Ammon's horn (tissue), 1 donor: ENCODE results near the gene PRKAG2.

ENCODE experiments used
- DNase-seq: peaks from one replicate; pipeline ENCODE4 v3.0.0-alpha.2; 2016; ENCODE audit warnings: low spot score

Gene PRKAG2

DNA sequence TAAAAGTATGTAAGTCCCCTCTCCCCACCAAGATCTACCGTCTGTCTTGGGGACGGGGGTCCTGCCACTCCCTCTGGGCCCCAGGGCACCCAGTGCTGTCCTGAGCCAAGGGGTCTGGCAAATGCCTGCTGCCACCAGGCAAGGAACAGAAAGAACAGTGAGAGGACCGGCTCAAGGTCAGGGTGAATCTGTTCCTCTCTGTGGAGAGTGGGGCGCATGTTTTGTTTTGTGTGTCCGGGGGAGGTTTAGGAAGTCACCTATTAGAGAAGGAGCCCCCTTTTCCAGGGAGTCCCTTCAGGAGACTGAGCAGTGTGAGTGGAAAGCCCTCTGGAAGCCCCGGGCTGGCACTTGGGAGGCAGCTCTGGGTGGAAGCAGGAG, 198.7 kb downstream of the PRKAG2 start:
- no peak for DNase-seq

DNA sequence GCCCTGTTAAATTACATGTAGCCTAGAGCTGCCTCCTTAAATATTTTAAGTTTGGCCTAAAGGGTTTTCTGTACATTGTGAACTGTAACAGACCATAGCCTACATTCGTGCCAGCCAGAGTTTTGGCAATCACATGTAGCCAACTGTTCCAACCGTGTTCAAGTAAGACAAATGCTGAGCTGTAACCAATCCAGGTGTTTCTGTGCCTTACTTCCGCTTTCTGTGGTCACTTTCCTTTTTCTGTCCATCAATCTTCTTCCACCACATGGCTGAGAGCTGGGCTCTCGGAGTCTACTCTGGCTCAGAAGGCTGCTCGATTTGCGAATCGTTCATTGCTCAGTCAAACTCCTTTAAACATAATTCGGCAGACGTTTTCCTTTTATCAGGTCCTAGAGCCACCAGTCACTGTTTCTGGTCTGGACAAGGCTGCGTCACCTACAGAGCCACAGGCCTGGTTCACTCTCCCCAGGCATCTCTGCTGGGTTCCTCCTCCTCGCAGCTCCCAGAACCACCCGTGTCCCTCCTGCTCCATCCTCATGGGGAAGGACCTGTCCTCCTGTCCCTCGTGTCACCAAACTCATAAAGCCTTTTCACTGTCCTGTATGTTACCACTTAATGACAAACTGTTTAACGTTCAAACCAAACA, 199.2 kb downstream of the PRKAG2 start:
- no peak for DNase-seq

- no peak for DNase-seq
Observed at GRCh38 chr7:151676759-151677158, 200.2 kb downstream of the PRKAG2 start.

- DNase-seq, result no peak
Observed at GRCh38 chr7:151675196-151675920, 201.6 kb downstream of the PRKAG2 start.

DNA sequence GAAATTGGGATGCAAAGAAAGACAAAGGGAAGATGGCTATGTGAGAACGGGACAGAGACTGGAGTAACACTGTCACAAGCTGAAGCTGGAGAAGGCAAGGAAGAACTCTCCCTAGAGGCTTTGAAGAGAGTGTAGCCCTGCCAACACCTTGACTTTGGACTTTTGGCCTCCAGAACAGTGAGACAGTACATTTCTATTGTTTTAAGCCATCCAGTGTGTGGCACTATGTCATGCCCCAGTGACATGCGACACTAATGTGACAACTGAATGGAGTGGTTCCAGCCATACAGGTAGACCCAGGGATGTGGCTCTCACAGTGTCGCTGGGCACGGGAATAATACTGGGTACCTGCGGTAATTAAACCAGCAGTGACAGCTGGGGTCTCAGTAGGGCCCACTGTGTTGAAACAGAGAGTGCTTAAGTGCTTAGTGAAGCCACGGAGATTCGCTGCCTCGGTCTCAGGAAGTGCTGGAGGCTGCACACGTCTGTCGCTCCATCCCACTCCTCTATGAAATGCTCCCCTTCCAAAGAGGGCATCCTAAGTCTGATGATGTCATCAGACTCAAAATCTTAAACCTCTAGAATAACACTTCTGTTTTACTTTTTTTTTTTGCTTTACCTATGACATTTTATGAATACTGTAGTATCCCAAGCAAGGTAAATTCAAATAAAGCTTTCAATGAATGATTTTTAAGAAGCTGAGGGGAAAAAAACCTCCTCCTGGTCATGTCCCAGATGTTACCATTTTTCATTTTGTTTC, 202.6 kb downstream of the PRKAG2 start:
- DNase-seq, result no peak

DNA sequence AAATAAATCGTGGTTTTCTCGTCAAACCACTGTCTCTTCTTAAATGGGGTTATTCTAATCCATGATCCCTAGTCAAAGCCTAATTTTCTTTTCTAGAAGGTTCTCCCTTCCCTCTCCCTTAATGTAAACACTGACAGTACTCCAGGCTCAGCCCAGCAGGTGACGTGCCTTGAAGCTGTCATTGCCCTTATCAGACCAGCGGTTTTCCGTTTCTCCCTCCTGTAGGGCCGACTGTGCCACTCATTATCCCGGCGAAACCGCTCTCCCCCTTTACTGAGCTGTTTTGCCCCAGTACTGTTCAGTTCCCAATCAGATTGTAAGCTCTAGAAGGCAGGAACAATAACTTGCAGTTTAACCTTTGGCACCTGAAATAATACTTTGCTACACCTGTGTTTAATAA, 203.7 kb downstream of the PRKAG2 start:
- no peak for DNase-seq

GRCh38 chr7:151672716-151673115, 204.2 kb downstream of the PRKAG2 start:
- no peak for DNase-seq

GRCh38 chr7:151671514-151671913, 205.4 kb downstream of the PRKAG2 start:
- no peak for DNase-seq

DNA sequence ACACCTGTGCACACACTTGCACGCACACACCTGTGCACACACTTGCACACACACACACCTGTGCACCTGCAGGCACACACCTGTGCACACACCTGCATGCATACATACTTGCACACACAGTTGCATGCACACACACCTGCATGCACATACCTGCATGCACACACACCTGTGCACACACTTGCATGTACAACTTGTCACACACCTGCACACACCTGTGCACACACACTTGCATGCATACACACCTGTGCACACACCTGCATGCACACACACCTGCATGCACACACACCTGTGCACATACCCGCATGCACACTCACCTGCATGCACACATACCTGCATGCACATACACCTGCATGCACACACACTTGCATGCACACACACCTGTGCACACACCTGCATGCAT, 207.2 kb downstream of the PRKAG2 start:
- no peak for DNase-seq

GRCh38 chr7:151666886-151667285, 210.0 kb downstream of the PRKAG2 start:
- DNase-seq, result no peak

DNA sequence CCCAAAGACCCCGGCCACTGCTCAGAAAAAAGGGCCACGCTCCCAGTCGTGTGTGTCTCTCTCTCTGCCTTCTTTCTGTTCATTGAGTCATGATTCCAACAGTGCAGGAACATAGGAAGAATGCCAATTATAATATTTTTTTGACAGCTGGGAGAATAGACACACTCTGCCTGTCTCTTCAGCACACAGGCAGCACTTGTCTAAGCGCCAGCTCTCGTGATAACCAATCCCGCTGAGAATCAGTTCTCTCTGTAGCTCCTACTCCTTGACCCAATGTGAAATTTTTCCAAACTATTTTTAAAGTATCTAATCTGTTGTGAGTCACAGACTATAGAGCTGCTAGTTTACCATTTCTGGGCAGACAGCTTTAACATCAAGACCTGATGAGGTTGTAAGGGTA, 211.5 kb downstream of the PRKAG2 start:
- DNase-seq, result peak; percentile 63

DNA sequence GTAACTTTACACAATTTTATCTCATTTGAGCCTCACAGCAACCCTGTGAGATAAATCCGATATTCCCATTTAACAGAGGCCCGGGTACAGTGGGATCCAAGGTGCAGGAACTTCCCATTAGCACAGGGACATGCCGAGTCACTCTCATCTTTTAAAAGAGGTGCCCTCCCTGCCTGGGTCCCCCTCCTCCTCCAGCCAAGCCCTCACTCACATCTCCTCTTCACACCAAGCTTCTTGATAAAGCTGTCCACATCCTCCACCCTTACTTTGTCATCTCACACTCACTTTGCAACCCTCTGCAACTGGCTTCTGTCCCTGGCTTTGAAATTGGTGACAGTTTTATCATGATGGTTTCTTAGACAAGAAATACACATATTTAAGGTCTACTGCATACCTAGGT, 212.6 kb downstream of the PRKAG2 start:
- DNase-seq, result no peak

DNA sequence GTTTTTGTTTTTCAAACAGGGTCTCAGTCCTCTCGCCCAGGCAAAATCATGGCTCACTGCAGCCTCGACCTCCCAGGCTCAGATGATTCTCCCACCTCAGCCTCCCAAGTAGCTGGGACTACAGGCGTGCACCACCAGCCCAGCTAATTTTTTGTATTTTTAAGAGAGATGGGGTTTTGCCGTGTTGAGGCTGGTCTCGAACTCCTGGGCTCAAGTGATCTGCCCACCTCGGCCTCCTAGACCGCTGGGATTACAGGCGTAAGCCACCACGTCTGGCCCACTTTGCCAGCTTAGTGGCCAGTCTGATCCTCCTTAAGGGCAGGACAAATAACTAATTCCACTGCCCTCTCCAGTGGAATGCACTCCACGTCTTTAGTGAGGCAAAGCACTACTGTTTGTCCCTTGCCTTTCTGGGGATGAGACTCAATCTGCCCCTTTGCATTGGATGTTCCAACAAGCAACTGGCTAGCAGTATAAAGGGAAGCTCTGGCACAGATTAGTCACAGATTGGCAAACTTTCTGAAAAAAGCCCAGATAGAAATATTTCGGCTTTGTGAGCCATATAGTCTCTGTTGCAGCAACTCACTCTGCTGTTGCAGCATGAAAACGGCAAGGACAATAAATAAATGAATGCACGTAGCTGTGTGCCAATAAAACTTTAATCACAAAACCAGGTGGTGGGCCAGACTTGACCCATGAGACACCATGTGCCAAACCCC, 213.4 kb downstream of the PRKAG2 start:
- no peak for DNase-seq

DNA sequence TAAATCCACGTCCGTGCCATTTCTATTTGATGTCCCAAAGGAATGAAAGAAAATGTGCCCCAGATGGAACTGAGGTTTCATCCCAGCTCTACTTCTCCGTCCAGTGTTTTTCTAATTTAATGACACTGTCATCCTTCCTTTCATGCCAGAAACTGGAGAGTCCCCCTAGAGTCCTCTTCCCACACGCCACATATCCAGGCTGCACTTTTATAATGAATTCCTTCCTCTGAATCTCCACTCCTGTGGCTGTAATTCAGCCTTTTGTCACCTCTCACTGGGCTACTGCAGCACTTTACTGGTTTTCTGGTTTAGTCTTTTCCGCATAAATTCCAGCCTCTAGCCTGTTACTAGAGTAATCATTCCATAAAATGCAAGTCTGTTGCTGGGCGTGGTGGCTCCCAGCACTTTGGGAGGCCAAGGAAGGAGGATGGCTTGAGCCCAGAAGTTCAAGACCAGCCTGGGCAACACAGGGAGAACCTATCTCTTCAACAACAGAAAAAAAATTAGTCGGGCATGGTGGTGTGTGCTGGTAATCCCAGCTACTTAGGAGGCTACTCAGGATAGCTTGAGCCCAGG, 214.6 kb downstream of the PRKAG2 start:
- DNase-seq, result no peak

GRCh38 chr7:151661587-151661986, 215.3 kb downstream of the PRKAG2 start:
- no peak for DNase-seq

DNA sequence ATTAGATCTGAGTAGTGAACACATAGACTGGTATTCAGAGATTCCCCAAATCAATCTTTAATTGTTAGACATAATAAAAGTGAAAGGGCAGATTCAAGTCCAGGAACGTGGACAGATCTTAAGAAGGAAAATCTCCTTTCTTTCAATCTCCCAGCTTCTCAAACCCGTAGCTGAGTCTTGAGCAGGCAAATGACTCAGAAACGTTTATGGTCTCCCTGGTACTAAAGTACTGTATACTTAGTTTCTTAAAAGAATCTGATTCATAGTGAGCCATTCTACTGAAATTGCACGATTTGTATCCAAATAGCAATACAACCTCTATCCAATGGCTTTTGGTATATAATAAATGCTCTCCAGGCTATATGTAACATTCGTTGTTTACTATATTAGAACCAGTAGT, 216.8 kb downstream of the PRKAG2 start:
- DNase-seq, result no peak

DNA sequence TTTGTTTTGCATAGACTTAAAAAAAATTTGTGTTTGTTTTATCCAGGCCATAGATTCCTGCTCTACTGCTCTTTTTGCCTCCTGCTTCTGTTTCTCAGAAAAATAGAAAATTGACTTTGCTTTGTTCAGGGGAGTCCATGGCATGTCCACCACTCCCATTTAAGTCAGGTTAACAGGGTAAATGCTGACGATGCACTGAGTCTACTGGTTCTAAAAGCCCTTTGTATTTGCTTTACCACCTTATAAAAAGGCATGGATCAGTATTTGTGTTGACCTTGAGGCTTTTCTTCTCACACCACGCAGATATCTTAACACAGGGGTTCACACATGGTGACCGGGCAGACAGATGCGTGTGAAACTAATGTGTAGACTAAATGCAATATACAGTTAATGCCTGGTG, 217.7 kb downstream of the PRKAG2 start:
- no peak for DNase-seq

DNA sequence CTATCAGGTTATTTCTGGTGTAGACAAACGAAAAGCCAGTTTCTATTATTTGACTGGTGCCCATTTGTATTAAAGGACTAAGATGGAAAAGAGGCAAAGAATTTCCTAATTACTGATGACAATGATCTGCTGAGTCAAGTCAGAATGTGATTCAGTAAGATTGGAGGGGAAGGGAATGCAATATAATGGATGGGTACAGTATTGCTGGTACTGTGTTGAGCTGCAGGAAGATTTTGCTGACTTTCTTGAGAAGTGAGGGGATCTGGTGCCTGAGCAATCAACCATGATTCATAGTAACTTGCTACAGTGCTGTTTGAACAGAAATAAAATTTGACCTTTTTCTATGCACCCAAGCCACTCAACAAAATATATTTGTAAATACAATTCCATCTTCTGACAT, 218.1 kb downstream of the PRKAG2 start:
- DNase-seq, result no peak

DNA sequence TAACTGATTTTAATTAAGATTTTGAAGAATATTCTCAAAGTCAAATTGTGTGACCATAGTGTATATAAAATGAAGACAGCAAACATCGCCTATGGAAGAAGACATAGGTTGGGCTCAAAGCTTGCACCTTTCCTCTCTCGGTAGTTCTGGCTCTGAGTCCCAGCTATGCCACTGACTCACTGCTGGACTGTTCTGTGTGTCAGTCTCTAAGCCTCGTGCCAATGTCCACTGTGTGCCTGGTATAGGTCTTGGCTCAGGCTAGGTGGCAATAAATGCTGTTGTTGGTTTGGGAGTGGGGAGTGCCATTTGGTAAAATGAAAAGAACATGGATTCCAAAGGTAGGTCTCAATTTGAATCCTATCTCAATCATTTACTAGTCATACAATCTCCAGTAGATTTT, 219.7 kb downstream of the PRKAG2 start:
- no peak for DNase-seq

- DNase-seq, result no peak
Observed at GRCh38 chr7:151655555-151655954, 221.4 kb downstream of the PRKAG2 start.

- no peak for DNase-seq
Observed at GRCh38 chr7:151652111-151652510, 224.8 kb downstream of the PRKAG2 start.

GRCh38 chr7:151650161-151650560, 226.8 kb downstream of the PRKAG2 start:
- no peak for DNase-seq
